Activated CD8-positive, alpha-beta memory T cell treated with anti-CD3 and anti-CD28 coated beads for 48 hours (primary cell): Measurements from ENCODE around the gene SLC25A42.
A peak's percentile ranks its signal among the peaks of the same experiment; 100 is the strongest.
"Not testable (repeated sequence)": the region's sequence is repeated elsewhere in the genome, so short reads cannot be mapped to it uniquely, and the experiment has no call there.

Experiments
- DNase-seq, 3 experiments: peaks; one replicate each; pipeline ENCODE4 v3.0.0-alpha.2; 2020; ENCODE audit warnings: low read depth in 2 of 3, low spot score in 2 of 3

The SLC25A42 gene

GRCh38 chr19:19103167-19103566 lies 39.4 kb downstream of the SLC25A42 start:
- DNase-seq, result no peak

DNA sequence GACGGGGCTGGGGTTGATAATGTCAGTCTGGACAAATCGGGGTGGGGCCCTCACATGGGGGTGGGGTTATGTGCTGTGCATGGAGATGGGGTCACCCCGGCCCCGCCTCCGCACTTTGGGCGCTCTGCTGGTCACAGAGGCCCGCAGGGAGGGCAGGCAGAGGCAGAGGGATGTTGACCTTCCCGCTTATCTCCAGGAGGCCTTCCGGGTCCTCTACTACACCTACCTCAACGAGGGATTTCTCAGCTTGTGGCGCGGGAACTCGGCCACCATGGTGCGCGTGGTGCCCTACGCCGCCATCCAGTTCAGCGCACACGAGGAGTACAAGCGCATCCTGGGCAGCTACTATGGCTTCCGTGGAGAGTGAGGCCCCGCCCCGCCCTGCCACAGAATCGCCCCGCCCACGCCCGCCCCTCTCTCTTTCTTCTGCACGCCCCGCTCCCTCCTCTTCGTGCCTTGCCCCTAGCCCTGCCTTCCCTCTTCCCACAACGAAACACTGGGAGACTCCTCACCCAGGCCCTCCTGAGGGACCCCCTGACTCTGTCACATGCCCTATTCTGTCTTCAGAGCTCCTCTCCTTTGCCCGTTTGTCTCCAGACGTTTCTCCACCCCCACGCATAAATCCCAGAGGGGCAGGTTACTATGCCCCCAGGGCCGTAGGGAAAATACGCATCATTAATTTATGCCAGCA lies 41.7 kb downstream of the SLC25A42 start:
- DNase-seq, result no peak

DNA sequence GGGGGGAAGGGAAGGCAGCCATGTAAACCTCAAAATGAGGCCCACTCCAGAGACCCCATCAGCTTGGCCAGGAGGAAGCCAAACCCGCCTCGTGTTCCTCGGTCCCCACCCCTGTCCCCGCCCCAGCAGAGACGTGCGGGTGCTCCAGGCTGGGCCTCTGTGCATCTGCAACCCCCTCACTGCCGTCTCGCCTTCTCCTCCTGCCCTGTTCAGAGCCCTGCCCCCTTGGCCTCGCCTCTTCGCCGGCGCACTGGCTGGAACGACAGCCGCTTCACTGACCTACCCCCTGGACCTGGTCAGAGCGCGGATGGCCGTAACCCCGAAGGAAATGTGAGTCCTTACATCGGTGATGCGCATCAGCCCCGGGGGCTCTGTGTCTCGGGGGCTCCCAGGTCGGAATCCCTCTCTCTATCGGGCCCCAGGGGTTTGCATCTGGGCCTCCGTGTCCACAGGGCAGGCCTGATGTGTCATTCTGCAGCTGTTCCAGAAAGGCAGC lies 42.3 kb downstream of the SLC25A42 start:
- no peak for DNase-seq

GRCh38 chr19:19106938-19107337 lies 43.1 kb downstream of the SLC25A42 start:
- DNase-seq, result not testable (repeated sequence)

DNA sequence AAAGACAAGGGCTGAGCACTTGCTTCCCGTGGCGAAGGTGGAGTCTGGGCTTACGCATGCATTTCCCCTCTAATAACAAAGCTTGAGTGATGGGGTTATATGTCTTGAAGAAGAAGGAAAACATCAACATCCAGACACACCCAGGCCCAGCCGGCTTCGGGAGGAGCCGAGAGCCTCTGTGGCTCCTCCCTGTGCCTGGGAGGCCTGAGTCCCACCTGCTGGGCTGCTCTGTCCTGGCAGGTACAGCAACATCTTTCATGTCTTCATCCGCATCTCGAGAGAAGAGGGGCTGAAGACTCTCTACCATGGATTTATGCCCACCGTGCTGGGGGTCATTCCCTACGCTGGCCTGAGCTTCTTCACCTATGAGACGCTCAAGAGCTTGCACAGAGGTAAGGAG lies 43.9 kb downstream of the SLC25A42 start:
- no peak for DNase-seq

- DNase-seq, result no peak
These were observed 45.8 kb downstream of the SLC25A42 start for GRCh38 chr19:19109601-19110000.

DNA sequence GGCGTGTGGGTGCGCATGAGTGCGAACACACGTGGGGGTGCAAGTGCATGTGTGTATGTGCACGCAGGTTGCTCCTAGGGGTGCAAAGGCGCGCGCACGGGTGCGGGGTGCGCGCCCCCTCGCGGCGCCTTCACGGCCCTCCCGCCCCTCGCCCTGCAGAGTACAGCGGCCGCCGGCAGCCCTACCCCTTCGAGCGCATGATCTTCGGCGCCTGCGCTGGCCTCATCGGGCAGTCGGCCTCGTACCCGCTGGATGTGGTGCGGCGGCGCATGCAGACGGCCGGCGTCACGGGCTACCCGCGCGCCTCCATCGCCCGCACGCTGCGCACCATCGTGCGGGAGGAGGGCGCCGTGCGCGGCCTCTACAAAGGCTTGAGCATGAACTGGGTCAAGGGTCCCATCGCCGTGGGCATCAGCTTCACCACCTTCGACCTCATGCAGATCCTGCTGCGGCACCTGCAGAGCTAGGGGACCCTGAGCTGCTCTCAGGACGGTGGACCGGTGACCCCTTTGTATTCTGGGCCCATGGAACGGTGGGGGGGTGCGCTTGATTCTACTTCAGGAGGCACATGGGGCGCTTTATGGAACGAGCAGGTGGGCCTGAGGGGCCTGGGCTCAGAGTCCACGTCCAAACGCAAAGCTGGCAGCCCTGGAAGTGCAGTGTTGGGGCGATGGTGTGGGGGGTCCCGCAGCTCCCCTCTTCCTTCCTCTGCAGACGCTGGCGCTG lies 46.8 kb downstream of the SLC25A42 start:
- DNase-seq, result no peak

DNA sequence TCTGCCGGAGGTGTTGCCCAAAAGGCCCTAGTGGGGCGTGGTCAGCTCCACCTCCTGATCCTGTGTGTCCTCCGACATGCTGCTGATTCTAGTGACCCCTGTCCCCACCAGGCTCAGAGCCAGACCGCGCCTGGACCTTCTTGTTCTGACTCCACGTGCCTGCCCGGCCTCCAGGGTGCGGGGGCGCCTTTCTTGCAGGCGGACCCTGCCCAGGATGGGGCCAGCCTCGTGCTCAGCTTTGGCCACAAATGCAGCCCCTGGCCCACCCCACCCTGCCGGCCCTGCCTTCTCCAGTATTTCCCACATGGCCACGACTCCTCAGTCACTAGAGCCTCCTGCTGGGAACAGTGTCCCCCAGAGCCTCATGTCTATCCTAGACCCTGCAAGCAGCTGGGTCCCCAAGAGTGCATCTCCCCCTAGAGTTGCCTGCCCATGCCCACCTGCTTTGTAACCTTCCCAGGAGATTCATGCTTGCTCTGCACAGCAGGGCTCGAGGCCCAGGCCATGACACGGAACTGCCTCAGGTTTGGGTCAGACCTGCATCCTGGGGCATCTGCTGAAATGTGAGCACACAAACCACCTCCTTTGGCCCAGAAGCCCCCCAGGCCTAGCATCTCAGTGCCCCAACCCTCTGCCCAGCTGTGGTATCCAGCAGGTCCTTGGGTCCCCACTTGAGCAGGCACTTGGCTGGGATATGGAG lies 47.5 kb downstream of the SLC25A42 start:
- DNase-seq, result no peak

- no peak for DNase-seq
These were observed 48.3 kb downstream of the SLC25A42 start for GRCh38 chr19:19111967-19112580.

GRCh38 chr19:19113040-19113626 lies 49.3 kb downstream of the SLC25A42 start:
- no peak for DNase-seq

- peak in 1 of 3 experiments; percentile 51 for DNase-seq
These were observed 52.2 kb downstream of the SLC25A42 start for GRCh38 chr19:19115954-19116353.

DNA sequence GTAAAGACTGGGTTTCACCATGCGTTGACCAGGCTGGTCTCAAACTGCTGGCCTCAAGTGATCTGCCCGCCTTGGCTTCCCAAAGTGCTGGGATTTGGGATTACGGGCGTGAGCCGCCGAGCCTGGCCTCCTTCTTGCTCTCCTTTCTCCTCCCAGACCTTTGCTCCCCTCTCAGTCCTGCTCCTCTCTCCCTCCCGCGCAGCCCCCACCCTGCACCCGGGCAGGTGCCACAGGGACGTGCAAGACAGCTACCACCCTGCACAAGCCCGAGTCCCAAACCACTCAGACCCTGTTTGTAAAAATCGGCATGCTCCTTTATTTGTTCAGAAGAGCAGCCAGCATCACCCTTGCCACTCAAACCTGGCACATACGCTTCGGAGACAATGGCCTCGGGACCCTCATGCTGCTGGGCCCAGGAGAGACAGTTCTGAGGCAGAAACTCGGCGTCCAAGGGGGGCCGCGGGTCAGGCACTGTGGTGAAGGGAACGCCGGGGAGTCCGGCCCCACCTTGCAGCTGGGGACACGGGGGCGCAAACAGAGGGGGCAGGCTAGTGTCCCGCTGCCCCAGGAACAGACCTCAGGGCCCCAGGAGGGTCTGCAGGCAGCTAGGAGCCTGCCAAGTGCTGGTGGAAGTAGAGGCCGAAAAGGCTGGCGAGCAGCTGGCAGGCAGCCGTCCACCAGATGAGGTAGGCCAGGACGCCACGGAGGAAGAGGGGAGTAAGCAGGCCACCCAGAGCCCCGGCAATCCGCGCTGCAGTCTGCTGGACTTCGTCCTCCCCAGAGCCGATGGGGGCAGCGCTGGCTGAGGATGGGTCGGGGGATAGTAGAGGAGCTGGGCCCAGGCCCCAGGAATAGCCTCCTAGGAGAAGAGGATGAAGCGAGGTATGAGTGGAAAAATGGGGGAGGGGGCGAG lies 55.8 kb downstream of the SLC25A42 start:
- no peak for DNase-seq

GRCh38 chr19:19120308-19121231 lies 56.8 kb downstream of the SLC25A42 start:
- no peak for DNase-seq

DNA sequence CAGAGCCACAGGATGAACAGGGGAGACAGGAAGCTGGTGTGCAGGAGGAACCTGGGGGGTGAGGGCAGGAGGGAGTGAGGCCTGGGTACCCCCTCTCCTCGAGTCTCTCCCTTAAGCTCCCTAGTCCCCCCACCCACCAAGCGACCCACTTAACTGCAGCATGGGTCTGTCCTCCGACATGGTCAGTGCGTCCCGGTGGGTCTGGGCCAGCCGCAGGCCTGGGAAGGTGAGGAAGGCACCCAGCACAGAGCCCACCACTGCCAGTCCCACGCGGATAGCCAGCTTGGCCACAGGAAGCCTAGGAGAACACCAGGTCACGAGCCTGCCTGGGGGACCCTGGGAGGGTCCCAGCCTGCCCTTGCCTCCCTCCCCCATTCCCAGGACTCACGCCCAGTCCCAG lies 57.6 kb downstream of the SLC25A42 start:
- no peak for DNase-seq

- DNase-seq, result no peak
These were observed 59.1 kb downstream of the SLC25A42 start for GRCh38 chr19:19122902-19123301.

DNA sequence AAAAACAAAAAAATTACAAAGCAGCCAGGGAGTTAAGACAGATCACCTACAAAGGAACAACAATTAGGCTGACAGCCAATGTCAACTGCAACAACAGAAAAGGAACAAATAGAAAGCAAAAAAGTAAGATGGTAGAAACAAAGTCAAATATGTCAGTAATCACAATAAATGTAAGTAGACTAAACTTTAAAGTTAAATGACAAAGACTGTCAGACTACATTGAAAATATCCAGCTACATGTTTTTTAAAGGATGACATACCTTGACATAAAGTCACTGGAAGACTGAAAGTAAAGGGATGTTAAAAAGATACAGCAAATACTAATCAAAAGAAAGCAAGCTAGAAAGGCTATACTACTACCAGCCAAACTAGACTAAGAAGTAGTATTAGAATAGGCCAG lies 59.6 kb downstream of the SLC25A42 start:
- DNase-seq, result no peak

GRCh38 chr19:19126102-19126501 lies 62.3 kb downstream of the SLC25A42 start:
- DNase-seq, result no peak

GRCh38 chr19:19131989-19132388 lies 68.2 kb downstream of the SLC25A42 start:
- DNase-seq, result no peak

DNA sequence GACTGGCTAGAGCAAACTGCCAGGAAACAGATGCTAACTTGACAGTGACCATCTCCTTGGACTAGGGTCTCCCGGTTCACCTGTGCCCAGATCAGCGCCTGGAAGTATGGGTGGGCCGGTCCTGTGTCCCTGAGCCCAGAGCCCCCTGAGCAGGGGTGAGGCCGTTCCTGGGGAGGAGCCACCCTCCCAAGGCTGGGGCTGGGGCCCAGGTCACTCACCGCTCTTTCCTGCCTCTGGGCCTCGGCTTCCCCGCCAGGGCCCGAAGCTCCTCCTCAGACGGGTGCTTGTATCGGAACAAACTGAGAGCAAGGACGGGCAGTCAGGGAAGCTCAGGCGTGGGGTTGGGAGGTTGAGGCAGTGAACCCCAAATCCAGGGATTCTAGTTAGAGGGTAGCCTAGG lies 69.1 kb downstream of the SLC25A42 start:
- DNase-seq, result no peak
